Progenitor cell of endocrine pancreas (in vitro differentiated cells): ENCODE data around the gene AP3M1. TPM values are rescaled to one million over a fixed set of nuclear protein-coding genes. Genes with fewer than 3 reads are reported as not detected.

Experiments
- DNase-seq: peaks from one replicate; pipeline ENCODE4 v3.0.0; 2021; ENCODE audit warnings: low spot score; ENCODE audit not compliant: unreplicated experiment
- H3K27ac Mint-ChIP-seq: 2 replicates; pipeline ENCODE4 v1.8.0; 2021; ENCODE audit warnings: mild to moderate bottlenecking, moderate library complexity, mixed read lengths
- H3K27me3 Mint-ChIP-seq: 2 replicates; pipeline ENCODE4 v1.8.0; 2021; ENCODE audit warnings: mixed read lengths
- H3K36me3 Mint-ChIP-seq: 2 replicates; pipeline ENCODE4 v1.8.0; 2022; ENCODE audit warnings: mixed read lengths; ENCODE audit not compliant: insufficient read depth
- H3K4me1 Mint-ChIP-seq: 2 replicates; pipeline ENCODE4 v1.8.0; 2021; ENCODE audit warnings: low read depth, mixed read lengths
- H3K4me3 Mint-ChIP-seq: 2 replicates; pipeline ENCODE4 v1.8.0; 2021; ENCODE audit warnings: low read depth, mild to moderate bottlenecking, moderate library complexity, mixed read lengths
- H3K9me3 Mint-ChIP-seq: 2 replicates; pipeline ENCODE4 v1.8.0; 2021; ENCODE audit warnings: low read depth, mixed read lengths
- CTCF ChIP-seq: fragments of 200-600 bp; sonication (generic); IDR thresholded peaks from one replicate; pipeline ENCODE4 v1.5.0; 2021; ENCODE audit warnings: antibody characterized with exemption, mild to moderate bottlenecking; ENCODE audit not compliant: unreplicated experiment
- total RNA-seq: library from RNA; stranded (reverse); gene quantifications from 2 replicates; pipeline ENCODE4 v1.2.1, GENCODE V29; 2021

AP3M1 gene
- total RNA-seq, 1 donor from 2014 or later: 51.7 TPM

GRCh38 chr10:74177140-74177677 is 26.6 kb upstream of the AP3M1 start:
- Mint-ChIP-seq H3K27ac (peak overlapping the region; percentile 98), H3K4me1 (peaks cover 10% of the 10 kb centered on the region), H3K4me3 (peak overlapping the region; percentile 89), H3K27me3 (no peaks in the 10 kb centered on the region), H3K9me3 (no peaks in the 10 kb centered on the region), H3K36me3 (no peaks in the 10 kb centered on the region)
- DNase-seq: no peak
- TF ChIP-seq CTCF: no peak

- H3K36me3 Mint-ChIP-seq: no peaks in the 10 kb centered on the region
- peak overlapping the region; percentile 89 for H3K4me3 Mint-ChIP-seq
- peak overlapping the region; percentile 98 for H3K27ac Mint-ChIP-seq
- TF ChIP-seq CTCF: no peak
- peaks cover 12% of the 10 kb centered on the region for H3K4me1 Mint-ChIP-seq
- H3K27me3 Mint-ChIP-seq: no peaks in the 10 kb centered on the region
- no peaks in the 10 kb centered on the region for H3K9me3 Mint-ChIP-seq
- DNase-seq: peak; percentile 78
Measured at GRCh38 chr10:74176380-74177139, 25.9 kb upstream of the AP3M1 start.

GRCh38 chr10:74175510-74176379 is 25.1 kb upstream of the AP3M1 start:
- TF ChIP-seq CTCF: no peak
- Mint-ChIP-seq H3K4me1 (peaks cover 15% of the 10 kb centered on the region), H3K4me3 (peak overlapping the region; percentile 89), H3K9me3 (no peaks in the 10 kb centered on the region), H3K36me3 (no peaks in the 10 kb centered on the region), H3K27ac (peak overlapping the region; percentile 98), H3K27me3 (no peaks in the 10 kb centered on the region)
- DNase-seq: no peak

GRCh38 chr10:74174521-74174920 is 23.9 kb upstream of the AP3M1 start:
- no peaks in the 10 kb centered on the region for H3K9me3 Mint-ChIP-seq
- H3K36me3 Mint-ChIP-seq: no peaks in the 10 kb centered on the region
- peaks cover 15% of the 10 kb centered on the region for H3K4me1 Mint-ChIP-seq
- no peak overlapping the region for H3K4me3 Mint-ChIP-seq
- no peak overlapping the region for H3K27ac Mint-ChIP-seq
- no peaks in the 10 kb centered on the region for H3K27me3 Mint-ChIP-seq
- TF ChIP-seq CTCF: no peak
- no peak for DNase-seq

GRCh38 chr10:74171625-74172024 is 21.0 kb upstream of the AP3M1 start:
- Mint-ChIP-seq H3K27me3 (no peaks in the 10 kb centered on the region), H3K4me1 (peaks cover 14% of the 10 kb centered on the region), H3K9me3 (no peaks in the 10 kb centered on the region), H3K4me3 (no peak overlapping the region), H3K36me3 (no peaks in the 10 kb centered on the region), H3K27ac (no peak overlapping the region)
- no peak for TF ChIP-seq CTCF
- no peak for DNase-seq
